CD14-positive monocyte (primary cell): ENCODE results near the gene PTCH2. TPM values are rescaled to one million over a fixed set of nuclear protein-coding genes. Genes with fewer than 3 reads are reported as not detected.
A peak's percentile ranks its signal among the peaks of the same experiment; 100 is the strongest.

ENCODE experiments used
- DNase-seq, 3 donors: peaks; one replicate each; pipeline ENCODE4 v3.0.0-alpha.2; 2011 to 2022
- H2AFZ ChIP-seq: 2 replicates; pipeline ENCODE4 v1.6.0; 2012; ENCODE audit warnings: mild to moderate bottlenecking, low read depth, low read length, inconsistent platforms; ENCODE audit not compliant: insufficient read depth, poor library complexity, severe bottlenecking
- H3K27ac ChIP-seq, 2 donors: 1 replicate in 1 of 2; 2 replicates in 1 of 2; pipeline ENCODE4 v1.5.1; 2012 to 2013; ENCODE audit warnings: low read length in 2 of 2, control low read depth in 1 of 2, inconsistent platforms in 1 of 2, low read depth in 1 of 2, mild to moderate bottlenecking in 1 of 2
- H3K27me3 ChIP-seq, 2 donors: one replicate each; pipeline versions ENCODE4 v1.6.0 to v1.6.1; 2011 to 2013; ENCODE audit warnings: low read length in 2 of 2; ENCODE audit not compliant: control insufficient read depth in 2 of 2, insufficient read depth in 2 of 2
- H3K36me3 ChIP-seq, 2 donors: replicated peaks in 1 of 2; 1 replicate in 1 of 2; 2 replicates in 1 of 2; pipeline versions ENCODE4 v1.5.1 to v1.6.1; 2012 to 2013; ENCODE audit warnings: low read length in 2 of 2, control low read depth in 1 of 2, inconsistent platforms in 1 of 2, mild to moderate bottlenecking in 1 of 2; ENCODE audit not compliant: insufficient read depth in 2 of 2, control insufficient read depth in 1 of 2
- H3K4me1 ChIP-seq, 2 donors: 1 replicate in 1 of 2; 2 replicates in 1 of 2; pipeline versions ENCODE4 v1.5.1 to v1.6.1; 2012 to 2013; ENCODE audit warnings: low read length in 2 of 2, control low read depth in 1 of 2, inconsistent platforms in 1 of 2, mild to moderate bottlenecking in 1 of 2, moderate library complexity in 1 of 2; ENCODE audit not compliant: insufficient read depth in 2 of 2, control insufficient read depth in 1 of 2
- H3K4me2 ChIP-seq: replicated peaks from 2 replicates; pipeline ENCODE3; 2012; ENCODE audit warnings: low read length, moderate library complexity, mild to moderate bottlenecking; ENCODE audit not compliant: poor library complexity, severe bottlenecking; ENCODE audit errors: extremely low read depth
- H3K4me3 ChIP-seq, 3 experiments: fragments of 200-600 bp in 1 of 3; sonication (generic) in 1 of 3; replicated peaks in 1 of 3; 1 replicate in 2 of 3; 2 replicates in 1 of 3; pipeline ENCODE4 v1.5.1; 2011 to 2013; ENCODE audit warnings: low read length in 3 of 3, mild to moderate bottlenecking in 3 of 3, control low read depth in 2 of 3, low read depth in 2 of 3, inconsistent platforms in 1 of 3, moderate library complexity in 1 of 3
- H3K79me2 ChIP-seq: 2 replicates; pipeline ENCODE4 v1.6.0; 2012; ENCODE audit warnings: mild to moderate bottlenecking, control low read depth, inconsistent platforms, low read length, moderate library complexity; ENCODE audit not compliant: insufficient read depth
- H3K9ac ChIP-seq: 2 replicates; pipeline ENCODE4 v1.6.0; 2017; ENCODE audit warnings: low read length, mild to moderate bottlenecking; ENCODE audit not compliant: insufficient read depth, poor library complexity, severe bottlenecking
- H3K9me3 ChIP-seq, 2 donors: replicated peaks in 1 of 2; 1 replicate in 1 of 2; 2 replicates in 1 of 2; pipeline versions ENCODE4 v1.5.1 to v1.6.1; 2012 to 2013; ENCODE audit warnings: low read length in 2 of 2, control low read depth in 1 of 2; ENCODE audit not compliant: control insufficient read depth in 1 of 2, insufficient read depth in 1 of 2
- H4K20me1 ChIP-seq: 2 replicates; pipeline ENCODE4 v1.6.0; 2012; ENCODE audit warnings: mild to moderate bottlenecking, low read length, control low read depth, moderate library complexity; ENCODE audit not compliant: insufficient read depth
- H3K27ac Mint-ChIP-seq, 7 donors: one replicate each; pipeline ENCODE4 v1.8.0; 2020; ENCODE audit warnings: mild to moderate bottlenecking in 7 of 7, mixed read lengths in 7 of 7, moderate library complexity in 6 of 7, inconsistent platforms in 2 of 7
- H3K27me3 Mint-ChIP-seq, 3 donors: one replicate each; pipeline ENCODE4 v1.8.0; 2021 to 2022; ENCODE audit warnings: low read depth in 3 of 3, mild to moderate bottlenecking in 3 of 3, mixed read lengths in 3 of 3, moderate library complexity in 3 of 3, inconsistent platforms in 1 of 3
- H3K36me3 Mint-ChIP-seq, 2 donors: one replicate each; pipeline ENCODE4 v1.8.0; 2020; ENCODE audit warnings: mixed read lengths in 2 of 2, inconsistent platforms in 1 of 2, mild to moderate bottlenecking in 1 of 2
- H3K4me1 Mint-ChIP-seq: one replicate; pipeline ENCODE4 v1.8.0; 2020; ENCODE audit warnings: mild to moderate bottlenecking, mixed read lengths
- H3K4me3 Mint-ChIP-seq, 2 donors: one replicate each; pipeline ENCODE4 v1.8.0; 2020; ENCODE audit warnings: mild to moderate bottlenecking in 2 of 2, mixed read lengths in 2 of 2, moderate library complexity in 1 of 2
- H3K9me3 Mint-ChIP-seq, 7 donors: one replicate each; pipeline ENCODE4 v1.8.0; 2020 to 2022; ENCODE audit warnings: mixed read lengths in 7 of 7, mild to moderate bottlenecking in 6 of 7, moderate library complexity in 6 of 7, inconsistent platforms in 2 of 7
- WGBS: methylation state at CpG from one replicate; pipeline ENCODE4 v1.1.5; 2013; ENCODE audit warnings: missing lambda C conversion rate; ENCODE audit not compliant: insufficient coverage; 5-methylcytosine and 5-hydroxymethylcytosine counted together
- intact Hi-C, 2 donors: fragments of 100-400 bp; cut with micrococcal nuclease; formaldehyde crosslinking; loops; one replicate each; pipeline versions ENCODE4 v1.15.0 to v1.15.1; 2023
- polyA plus RNA-seq, 3 donors: library from polyadenylated mRNA; depleted of rRNA in 1 of 3; unstranded in 2 of 3; stranded (reverse) in 1 of 3; fragments of 300-500 nt in 2 of 3; fragments of >200 nt in 1 of 3; fragmentation: Illumina TruSeq in 2 of 3; gene quantifications; 1 replicate in 2 of 3; 2 replicates in 1 of 3; pipeline ENCODE4 v1.2.3, GENCODE V29; 2012 to 2021
- TF ChIP-seq, protein P1 (sequence below): fragments of 200-600 bp; IDR thresholded peaks from one replicate; pipeline ENCODE4 v1.8.0; 2022; ENCODE audit warnings: antibody characterized with exemption, mild to moderate bottlenecking

The PTCH2 gene
- polyA plus RNA-seq, 3 donors, result 0.18 to 0.71 (median 0.22) TPM

DNA sequence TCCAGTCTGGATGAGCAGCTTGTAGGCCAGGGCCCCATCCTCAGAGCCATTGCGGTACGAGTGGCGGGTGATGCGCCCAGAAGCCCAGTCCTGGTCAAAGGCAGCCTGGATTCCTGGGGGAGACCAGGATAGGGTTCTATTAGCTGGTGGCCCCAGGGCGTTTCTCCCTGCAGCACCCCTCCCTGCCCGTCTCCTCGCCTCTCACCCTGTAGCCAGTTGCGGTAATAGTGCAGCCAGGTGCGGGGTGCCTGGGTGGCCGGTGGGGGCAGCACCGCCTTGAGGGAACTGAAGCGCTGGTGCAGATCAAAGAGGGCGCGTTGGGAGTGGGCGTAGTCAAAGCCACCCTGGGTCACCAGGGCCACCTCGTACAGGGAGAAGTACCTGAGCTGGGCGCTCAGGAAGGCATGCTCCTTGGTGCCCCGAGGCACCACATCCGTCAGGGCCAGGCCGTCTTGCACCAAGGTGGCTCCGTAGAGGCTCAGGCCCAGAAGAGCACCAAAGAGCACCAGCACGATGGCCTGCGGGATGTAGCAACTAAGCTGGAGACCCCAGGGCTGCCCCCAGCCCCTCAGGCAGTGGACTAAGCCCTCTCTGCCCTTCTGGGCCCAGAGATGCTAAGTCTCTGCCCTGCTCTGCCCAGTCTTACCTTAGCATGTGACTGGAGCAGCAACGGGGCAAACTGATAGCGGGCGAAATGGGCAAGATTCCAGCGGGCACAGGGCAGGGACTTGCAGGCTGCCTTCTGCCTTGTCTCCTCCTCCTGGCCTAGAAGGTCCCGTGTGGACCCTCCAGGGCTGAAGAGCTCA lies 15.7 kb downstream of the PTCH2 start:
- WGBS, result 92% methylated on average over 26 of the region's 28 CpGs
- H3K27ac ChIP-seq, result peak overlapping the region; percentile 29 to 67
- peaks cover 0 to 5% (median 0%) of the 10 kb centered on the region in 3 donors for H3K27me3 Mint-ChIP-seq

More for the DNA sequence above, 15.7 kb downstream of the PTCH2 start:
- H3K4me2 ChIP-seq, result peak overlapping the region; percentile 72
- intact Hi-C loops, result loop anchor here in 1 of 2 donors (5.0 kb wide), 1 partner anchor 40 kb away; the partner anchor contains the start of gene BEST4
- TF ChIP-seq, protein P1, sequence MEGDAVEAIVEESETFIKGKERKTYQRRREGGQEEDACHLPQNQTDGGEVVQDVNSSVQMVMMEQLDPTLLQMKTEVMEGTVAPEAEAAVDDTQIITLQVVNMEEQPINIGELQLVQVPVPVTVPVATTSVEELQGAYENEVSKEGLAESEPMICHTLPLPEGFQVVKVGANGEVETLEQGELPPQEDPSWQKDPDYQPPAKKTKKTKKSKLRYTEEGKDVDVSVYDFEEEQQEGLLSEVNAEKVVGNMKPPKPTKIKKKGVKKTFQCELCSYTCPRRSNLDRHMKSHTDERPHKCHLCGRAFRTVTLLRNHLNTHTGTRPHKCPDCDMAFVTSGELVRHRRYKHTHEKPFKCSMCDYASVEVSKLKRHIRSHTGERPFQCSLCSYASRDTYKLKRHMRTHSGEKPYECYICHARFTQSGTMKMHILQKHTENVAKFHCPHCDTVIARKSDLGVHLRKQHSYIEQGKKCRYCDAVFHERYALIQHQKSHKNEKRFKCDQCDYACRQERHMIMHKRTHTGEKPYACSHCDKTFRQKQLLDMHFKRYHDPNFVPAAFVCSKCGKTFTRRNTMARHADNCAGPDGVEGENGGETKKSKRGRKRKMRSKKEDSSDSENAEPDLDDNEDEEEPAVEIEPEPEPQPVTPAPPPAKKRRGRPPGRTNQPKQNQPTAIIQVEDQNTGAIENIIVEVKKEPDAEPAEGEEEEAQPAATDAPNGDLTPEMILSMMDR, result no peak
- H3K4me1 ChIP-seq, result peaks cover 30 to 46% of the 10 kb centered on the region in 2 donors
- Mint-ChIP-seq H3K9me3 (peaks cover 0 to 3% (median 0%) of the 10 kb centered on the region in 7 donors), H3K4me1 (peaks cover 30% of the 10 kb centered on the region), H3K36me3 (no peaks in the 10 kb centered on the region), H3K27ac (peak overlapping the region in 1 of 7 donors; percentile 61), H3K4me3 (no peak overlapping the region)
- H3K27me3 ChIP-seq, result no peaks in the 10 kb centered on the region
- H2AFZ ChIP-seq, result peak overlapping the region; percentile 88
- H3K4me3 ChIP-seq, result peak overlapping the region in 1 of 3 experiments; percentile 68
- DNase-seq, result no peak
- H3K9me3 ChIP-seq, result no peaks in the 10 kb centered on the region
- H4K20me1 ChIP-seq, result no peaks in the 10 kb centered on the region
- H3K9ac ChIP-seq, result no peak overlapping the region
- H3K79me2 ChIP-seq, result no peaks in the 10 kb centered on the region
- H3K36me3 ChIP-seq, result no peaks in the 10 kb centered on the region
